ENCODE data around the gene FAM53A.

DNA sequence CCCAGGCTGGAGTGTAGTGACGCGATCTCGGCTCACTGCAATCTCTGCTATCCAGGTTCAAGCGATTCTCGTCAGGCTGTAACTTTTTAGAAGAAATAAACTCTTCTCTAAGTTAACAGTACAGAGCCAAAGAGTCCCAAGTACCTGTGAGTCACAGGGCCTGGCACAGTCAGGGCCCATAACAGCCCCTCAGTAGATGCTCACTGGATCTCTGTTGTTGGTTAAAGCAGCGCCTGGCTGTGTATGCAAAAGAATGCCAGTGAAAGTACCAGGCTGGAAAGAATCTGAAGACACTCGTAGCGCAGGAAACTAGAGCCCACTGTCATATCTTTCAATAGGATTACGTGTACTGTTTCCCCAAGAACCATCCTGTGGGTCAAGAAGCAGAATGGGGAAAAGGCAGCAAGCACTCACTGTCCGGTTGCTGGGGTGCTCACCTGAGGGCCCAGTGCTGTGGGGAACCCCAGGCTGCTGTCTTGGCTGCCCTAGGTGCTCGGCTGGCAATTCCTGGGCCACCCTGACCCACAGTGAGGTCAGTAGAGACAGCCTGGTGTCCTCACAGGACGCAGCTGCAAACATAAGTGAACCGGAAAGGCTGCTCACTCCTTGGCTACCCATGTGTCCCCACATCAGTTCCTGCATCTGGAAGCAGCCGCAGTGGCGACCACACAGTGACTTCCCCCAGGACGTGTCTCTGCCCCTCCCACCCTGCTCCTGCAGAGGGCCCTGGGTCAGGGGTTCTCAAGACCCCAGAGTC is 31.1 kb upstream of the FAM53A start:
- TF ChIP-seq CTCF (IDR thresholded peaks at IDR 0.05): no peak
- no peak for TF ChIP-seq POLR2A (IDR thresholded peaks at IDR 0.05)
